ENCODE data around the gene TMEM132D. TPM values are rescaled to one million over a fixed set of nuclear protein-coding genes. Genes with fewer than 3 reads are reported as not detected.
"Not testable (repeated sequence)": the region's sequence is repeated elsewhere in the genome, so short reads cannot be mapped to it uniquely, and the experiment has no call there.

Gene TMEM132D
- total RNA-seq = not detected

DNA sequence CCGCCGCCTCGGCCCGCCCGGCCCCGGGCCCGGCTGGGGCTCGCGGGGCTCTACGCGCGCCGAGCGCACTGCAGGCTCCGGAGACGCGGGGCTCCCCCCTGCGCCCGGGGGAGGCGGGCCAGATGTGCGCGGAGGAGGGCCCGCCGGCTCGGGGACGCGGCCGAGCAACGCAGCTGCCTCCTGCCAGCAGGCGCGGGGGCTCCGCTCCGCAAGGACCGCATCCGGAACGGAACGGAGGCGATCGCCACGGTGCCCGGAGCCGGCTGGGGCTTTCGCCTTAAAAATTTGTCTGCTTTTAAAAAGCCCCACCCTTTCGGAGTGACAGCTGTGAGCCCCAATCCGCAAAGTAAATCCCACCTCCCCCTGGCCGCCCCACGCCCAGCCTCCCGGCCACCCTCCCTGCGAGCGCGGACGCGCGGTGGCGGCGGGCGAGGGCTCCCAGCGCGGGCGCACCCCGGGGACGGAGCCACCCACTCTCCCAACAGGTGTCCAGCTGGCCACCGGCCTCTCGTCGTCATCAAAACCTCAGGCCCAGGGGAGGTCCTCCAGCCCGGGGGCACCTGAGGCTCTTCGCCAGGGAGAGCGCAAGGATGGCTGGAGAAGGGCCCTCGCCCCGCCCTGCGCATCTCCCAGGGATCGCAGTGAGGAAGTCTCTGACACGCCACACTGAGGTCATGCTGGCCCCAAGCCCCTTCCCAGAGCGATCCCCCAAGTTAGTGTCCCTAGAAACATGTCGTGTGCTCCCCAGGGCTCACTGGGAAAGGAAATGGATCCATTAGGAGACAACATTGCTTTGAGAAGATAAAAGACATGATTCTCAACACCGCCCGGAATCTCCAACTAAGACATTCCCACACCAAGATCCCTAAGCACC, at the start of gene TMEM132D:
Gene TMEM132D, minus strand, starts transcription at position 70 of the 874 bp plus-strand sequence.
- no peak for DNase-seq (ENCODE audit: low spot score)
- no peak for ATAC-seq

- DNase-seq (ENCODE audit: low spot score) (no peak), ATAC-seq (no peak)
Measured at GRCh38 chr12:129949651-129950050, 45.8 kb upstream of the TMEM132D start.

- ATAC-seq (no peak), DNase-seq (ENCODE audit: low spot score) (no peak)
Measured at GRCh38 chr12:129941618-129942017, 37.8 kb upstream of the TMEM132D start.

- ATAC-seq = no peak
- no peak for DNase-seq (ENCODE audit: low spot score)
Measured at GRCh38 chr12:129938089-129938488, 34.3 kb upstream of the TMEM132D start.

GRCh38 chr12:129937426-129937825, 33.6 kb upstream of the TMEM132D start:
- ATAC-seq (no peak), DNase-seq (ENCODE audit: low spot score) (no peak)

- DNase-seq (ENCODE audit: low spot score) (no peak), ATAC-seq (no peak)
Measured at GRCh38 chr12:129928643-129929042, 24.8 kb upstream of the TMEM132D start.

- DNase-seq (ENCODE audit: low spot score) = no peak
- ATAC-seq = no peak
Measured at GRCh38 chr12:129927316-129927900, 23.6 kb upstream of the TMEM132D start.

GRCh38 chr12:129911428-129912049, 7.7 kb upstream of the TMEM132D start:
- peak; percentile 60 for DNase-seq (ENCODE audit: low spot score)
- ATAC-seq = peak; percentile 96

- no peak for DNase-seq (ENCODE audit: low spot score)
Measured at GRCh38 chr12:129909051-129910020, 5.5 kb upstream of the TMEM132D start.

GRCh38 chr12:129903092-129903945, 506 bp downstream of the TMEM132D start:
- ATAC-seq (no peak), DNase-seq (ENCODE audit: low spot score) (no peak)

More at GRCh38 chr12:129909051-129910020, 5.5 kb upstream of the TMEM132D start:
- ATAC-seq = no peak

DNA sequence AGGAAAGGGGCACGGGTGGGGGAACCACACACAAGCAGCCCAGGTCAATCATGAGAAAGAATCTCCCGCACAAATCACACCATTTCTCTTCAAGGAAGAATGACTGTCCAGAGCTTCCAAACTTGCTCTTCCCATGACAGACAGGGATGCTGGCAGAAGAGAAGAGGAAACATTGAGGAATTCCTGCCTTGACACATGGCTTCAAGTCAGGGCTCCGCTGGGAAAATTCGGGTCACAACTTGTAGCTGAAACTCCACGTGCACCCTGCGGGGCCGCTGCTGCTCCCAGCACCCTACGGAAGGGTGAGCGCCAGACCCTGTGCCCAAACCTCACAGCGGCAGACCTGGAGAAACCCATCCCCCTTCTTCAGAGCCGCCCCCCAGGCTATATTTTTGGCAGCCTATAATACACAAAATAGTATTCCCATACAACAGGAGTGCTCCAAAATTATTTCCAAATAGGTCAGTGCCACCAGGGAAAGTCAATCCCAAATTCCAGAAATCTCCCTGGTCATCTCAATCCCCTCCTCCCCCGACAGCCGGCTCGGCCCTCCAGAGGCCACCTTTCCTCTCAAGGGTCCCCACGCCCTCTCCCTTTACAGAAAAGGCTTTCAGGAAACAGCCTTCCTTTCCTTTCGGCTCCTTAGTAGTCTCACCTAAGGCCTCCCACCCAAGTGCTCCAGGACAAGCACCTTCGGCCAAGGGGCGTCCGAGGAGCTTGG, 1.3 kb downstream of the TMEM132D start:
- ATAC-seq = no peak
- DNase-seq (ENCODE audit: low spot score) = no peak

- ATAC-seq (no peak), DNase-seq (ENCODE audit: low spot score) (no peak)
Measured at GRCh38 chr12:129901254-129901653, 2.6 kb downstream of the TMEM132D start.

GRCh38 chr12:129900306-129900705, 3.5 kb downstream of the TMEM132D start:
- ATAC-seq (no peak), DNase-seq (ENCODE audit: low spot score) (no peak)

- not testable (repeated sequence) for DNase-seq (ENCODE audit: low spot score); ATAC-seq
Measured at GRCh38 chr12:129899045-129899444, 4.8 kb downstream of the TMEM132D start.

DNA sequence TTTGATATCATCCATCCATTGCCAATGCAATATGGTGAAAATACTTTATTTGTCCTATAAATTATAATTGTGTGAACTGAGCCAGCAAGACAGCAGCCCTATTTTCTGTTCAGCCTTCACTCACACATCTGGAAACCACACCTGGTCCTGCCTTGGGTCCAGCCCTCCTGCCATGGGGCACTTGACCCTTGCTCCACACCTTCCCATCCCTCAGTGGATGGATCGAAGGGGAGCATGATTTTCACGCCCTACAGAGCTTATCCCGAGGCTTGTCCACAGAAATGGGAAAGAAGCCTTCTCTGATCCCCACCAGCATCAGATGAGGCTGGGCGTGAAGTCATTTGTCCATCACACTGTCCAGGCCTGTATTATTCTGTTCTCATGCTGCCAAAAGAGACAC, 10.1 kb downstream of the TMEM132D start:
- ATAC-seq (no peak), DNase-seq (ENCODE audit: low spot score) (no peak)

DNA sequence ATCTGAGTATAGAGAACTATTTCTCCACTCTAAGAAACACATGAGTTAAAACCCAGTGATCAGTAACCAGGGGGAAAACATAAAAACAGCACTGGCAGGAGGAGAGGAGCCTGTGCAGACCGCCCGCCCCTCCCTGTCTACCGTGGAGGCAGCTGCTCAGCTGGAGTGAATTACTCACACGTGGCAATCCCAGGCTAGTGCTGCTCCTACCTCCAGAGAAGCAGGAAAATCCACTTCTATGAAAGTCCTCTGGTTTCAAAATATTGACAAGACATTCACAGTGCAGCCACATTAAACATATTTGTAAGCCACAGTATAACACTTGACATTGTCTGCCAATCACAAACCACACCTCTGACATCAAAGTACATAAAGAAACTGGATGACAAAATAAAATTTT, 16.7 kb downstream of the TMEM132D start:
- ATAC-seq = no peak
- no peak for DNase-seq (ENCODE audit: low spot score)

GRCh38 chr12:129886541-129886940, 17.3 kb downstream of the TMEM132D start:
- ATAC-seq (no peak), DNase-seq (ENCODE audit: low spot score) (no peak)

DNA sequence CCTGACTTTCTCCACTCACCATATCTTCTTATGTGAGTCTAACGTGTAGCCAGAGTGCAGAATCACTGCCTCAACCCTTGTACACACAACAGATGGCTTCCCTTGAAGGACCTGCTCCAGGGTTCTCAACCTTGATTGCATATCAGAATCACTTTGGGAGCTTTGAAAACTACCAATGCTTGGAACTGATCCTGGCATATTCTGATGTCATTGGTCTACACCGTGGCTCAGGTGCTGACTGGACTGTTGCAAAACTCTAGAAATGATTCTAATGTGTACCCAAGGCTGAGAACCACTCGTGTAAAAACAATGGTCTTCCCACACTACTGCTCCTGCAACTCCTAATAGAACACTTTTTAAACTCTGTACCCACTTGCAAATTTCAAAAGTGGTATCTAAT, 18.5 kb downstream of the TMEM132D start:
- no peak for DNase-seq (ENCODE audit: low spot score)
- no peak for ATAC-seq

- ATAC-seq (no peak), DNase-seq (ENCODE audit: low spot score) (no peak)
Measured at GRCh38 chr12:129877411-129877810, 26.4 kb downstream of the TMEM132D start.

Measured in left lobe of liver (tissue), 2 donors.